Trophoblast cell (in vitro differentiated cells and primary cell): ENCODE results near the gene APOA5.

Experiments used
- DNase-seq, 2 donors: peaks; one replicate each; pipeline ENCODE4 v3.0.0-alpha.2; 2016
- H2AFZ ChIP-seq: 2 replicates; pipeline ENCODE4 v1.6.1; 2013; ENCODE audit warnings: low read length, moderate library complexity, mild to moderate bottlenecking; ENCODE audit not compliant: insufficient read depth, poor library complexity
- H2AK5ac ChIP-seq: 2 replicates; pipeline ENCODE4 v1.6.1; 2013; ENCODE audit warnings: mild to moderate bottlenecking, low read length
- H2BK120ac ChIP-seq: 2 replicates; pipeline ENCODE4 v1.6.1; 2013; ENCODE audit warnings: low read length, mild to moderate bottlenecking, moderate library complexity; ENCODE audit not compliant: insufficient read depth, poor library complexity
- H2BK12ac ChIP-seq: 2 replicates; pipeline ENCODE4 v1.6.1; 2013; ENCODE audit warnings: mild to moderate bottlenecking, low read length, moderate library complexity
- H2BK5ac ChIP-seq: 2 replicates; pipeline ENCODE4 v1.6.1; 2013; ENCODE audit warnings: low read length, low read depth, moderate library complexity, mild to moderate bottlenecking; ENCODE audit not compliant: poor library complexity
- H3K14ac ChIP-seq: 2 replicates; pipeline ENCODE4 v1.6.1; 2013; ENCODE audit warnings: mild to moderate bottlenecking, low read length
- H3K18ac ChIP-seq: 2 replicates; pipeline ENCODE4 v1.6.1; 2013; ENCODE audit warnings: mild to moderate bottlenecking, low read length
- H3K23ac ChIP-seq: 2 replicates; pipeline ENCODE4 v1.6.1; 2013; ENCODE audit warnings: low read length
- H3K27ac ChIP-seq: 2 replicates; pipeline ENCODE4 v1.5.1; 2013; ENCODE audit warnings: low read depth, mild to moderate bottlenecking, inconsistent platforms, low read length, moderate library complexity
- H3K27me3 ChIP-seq: 2 replicates; pipeline ENCODE4 v1.6.1; 2013; ENCODE audit warnings: inconsistent platforms, mild to moderate bottlenecking, low read length, moderate library complexity; ENCODE audit not compliant: insufficient read depth
- H3K36me3 ChIP-seq, 2 experiments: 1 replicate in 1 of 2; 2 replicates in 1 of 2; pipeline ENCODE4 v1.6.1; 2013; ENCODE audit warnings: low read length in 2 of 2, mild to moderate bottlenecking in 2 of 2, moderate library complexity in 1 of 2; ENCODE audit not compliant: insufficient read depth in 2 of 2, control insufficient read depth in 1 of 2
- H3K4ac ChIP-seq: 2 replicates; pipeline ENCODE4 v1.6.1; 2013; ENCODE audit warnings: low read depth, mild to moderate bottlenecking, low read length, moderate library complexity
- H3K4me1 ChIP-seq, 2 experiments: 1 replicate in 1 of 2; 2 replicates in 1 of 2; pipeline ENCODE4 v1.6.1; 2013; ENCODE audit warnings: low read length in 2 of 2, mild to moderate bottlenecking in 2 of 2, moderate library complexity in 1 of 2; ENCODE audit not compliant: insufficient read depth in 2 of 2, control insufficient read depth in 1 of 2
- H3K4me2 ChIP-seq: 2 replicates; pipeline ENCODE4 v1.6.1; 2013; ENCODE audit warnings: inconsistent platforms, mild to moderate bottlenecking, low read length, moderate library complexity
- H3K4me3 ChIP-seq: 2 replicates; pipeline ENCODE4 v1.5.1; 2013; ENCODE audit warnings: mild to moderate bottlenecking, low read depth, low read length, inconsistent platforms
- H3K79me1 ChIP-seq: one replicate; pipeline ENCODE4 v1.6.1; 2013; ENCODE audit warnings: low read length
- H3K79me2 ChIP-seq: 2 replicates; pipeline ENCODE4 v1.6.1; 2013; ENCODE audit warnings: low read length, mild to moderate bottlenecking; ENCODE audit not compliant: control insufficient read depth, insufficient read depth, poor library complexity
- H3K9ac ChIP-seq: 2 replicates; pipeline ENCODE4 v1.6.1; 2013; ENCODE audit warnings: mild to moderate bottlenecking, low read length
- H3K9me3 ChIP-seq: 2 replicates; pipeline ENCODE4 v1.6.1; 2013; ENCODE audit warnings: low read depth, mild to moderate bottlenecking, control low read depth, inconsistent platforms, low read length; ENCODE audit not compliant: insufficient read depth
- H4K12ac ChIP-seq: 2 replicates; pipeline ENCODE4 v1.6.1; 2013; ENCODE audit warnings: low read depth, mild to moderate bottlenecking, low read length, moderate library complexity
- H4K8ac ChIP-seq: 2 replicates; pipeline ENCODE4 v1.6.1; 2013; ENCODE audit warnings: low read depth, mild to moderate bottlenecking, low read length, moderate library complexity
- H4K91ac ChIP-seq: one replicate; pipeline ENCODE4 v1.6.1; 2013; ENCODE audit warnings: low read depth, mild to moderate bottlenecking, low read length, moderate library complexity
- WGBS: extraction: QIAGEN DNeasy Blood & Tissue Kit; methylation state at CpG from one replicate; pipeline ENCODE4 v1.1.7; 2013; ENCODE audit warnings: missing lambda C conversion rate; ENCODE audit not compliant: insufficient read length, insufficient coverage; ENCODE audit errors: extremely low coverage; 5-methylcytosine and 5-hydroxymethylcytosine counted together

APOA5 gene

DNA sequence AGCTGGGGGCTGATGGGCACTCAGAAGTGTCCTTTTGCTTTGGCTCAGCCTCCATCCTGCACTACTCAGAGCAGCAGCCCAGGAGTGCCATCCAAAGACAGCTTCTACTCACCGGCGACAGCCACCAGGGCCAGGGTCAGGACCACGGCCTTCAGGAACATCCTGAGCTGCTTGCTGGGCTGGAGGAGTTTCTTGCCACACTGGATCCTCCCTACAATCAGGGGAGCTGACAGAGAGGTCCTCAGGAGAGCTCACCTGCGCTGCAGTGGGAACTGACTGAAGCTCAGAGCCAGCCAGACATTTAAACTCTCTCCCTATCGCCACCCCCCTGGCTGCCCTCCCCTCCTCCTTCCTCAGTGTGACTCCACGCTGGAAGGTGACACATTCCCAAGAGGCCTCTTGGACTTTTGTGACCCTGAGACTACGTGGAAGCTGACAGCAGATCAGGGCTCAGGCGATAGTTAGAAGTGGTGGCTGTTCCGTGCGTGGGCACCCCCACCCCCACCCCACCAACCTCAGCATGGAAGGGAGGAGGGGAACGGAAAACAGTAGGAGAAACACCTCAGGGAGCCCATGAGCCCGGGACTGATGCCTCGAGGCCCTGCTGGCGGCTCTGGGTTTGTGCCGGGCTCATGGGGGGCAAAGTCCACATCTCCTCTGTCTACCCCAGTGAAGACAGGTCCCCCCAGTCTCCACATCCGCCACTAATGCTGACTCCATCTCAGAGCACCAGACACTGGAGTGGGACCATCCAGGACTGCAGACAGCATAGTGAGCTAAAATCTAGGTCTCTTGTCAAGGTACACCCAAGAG lies 31.6 kb upstream of the APOA5 start, which contains the start of gene APOA4:
TSS of gene APOA4 (minus strand) at position 274 of the 813 bp plus-strand sequence. CDS start at position 161, 113 bp downstream.
- no peaks in the 10 kb centered on the region for H3K79me2 ChIP-seq
- no peak within 1 kb of the TSS for H3K23ac ChIP-seq
- no peak within 1 kb of the TSS for H3K9ac ChIP-seq
- no peak within 1 kb of the TSS for H4K91ac ChIP-seq
- H2AFZ ChIP-seq, result no peak within 1 kb of the TSS
- no peak within 1 kb of the TSS for H3K27ac ChIP-seq
- no peak within 1 kb of the TSS for H3K4me3 ChIP-seq
- no peak within 1 kb of the TSS for H2BK120ac ChIP-seq
- H3K18ac ChIP-seq, result no peak within 1 kb of the TSS
- no peak within 1 kb of the TSS for H3K4ac ChIP-seq
- no CpG with 5 or more reads among the region's 16 CpGs for WGBS
- H3K4me1 ChIP-seq, result no peaks in the 10 kb centered on the region
- no peaks in the 10 kb centered on the region for H3K27me3 ChIP-seq
- no peak within 1 kb of the TSS for H4K12ac ChIP-seq
- no peaks in the 10 kb centered on the region for H3K36me3 ChIP-seq
- DNase-seq, result no peak
- no peak within 1 kb of the TSS for H4K8ac ChIP-seq
- H2BK5ac ChIP-seq, result no peak within 1 kb of the TSS
- no peaks in the 10 kb centered on the region for H3K79me1 ChIP-seq
- H2BK12ac ChIP-seq, result no peak within 1 kb of the TSS
- peaks cover 2% of the 10 kb centered on the region for H3K9me3 ChIP-seq
- H2AK5ac ChIP-seq, result no peak within 1 kb of the TSS
- no peak within 1 kb of the TSS for H3K14ac ChIP-seq
- H3K4me2 ChIP-seq, result no peak within 1 kb of the TSS

DNA sequence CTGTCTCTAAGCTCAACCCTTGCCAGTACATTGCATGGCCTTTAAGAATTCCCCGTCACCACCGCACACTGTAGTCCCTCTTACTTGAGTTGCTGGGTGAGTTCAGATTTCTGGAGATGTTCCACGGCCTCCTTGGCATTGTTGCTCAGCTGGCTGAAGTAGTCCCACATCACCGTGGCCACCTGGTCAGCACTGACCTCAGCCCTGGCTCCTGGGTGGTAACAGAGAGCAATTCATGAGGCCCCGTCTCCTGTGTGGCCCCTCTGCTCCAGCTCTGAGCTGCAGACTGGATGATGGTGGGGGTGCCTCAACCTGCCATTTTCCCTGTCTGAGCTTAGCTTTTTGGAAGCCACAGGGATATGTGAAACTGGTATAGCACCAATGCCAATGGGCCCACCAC lies 30.9 kb upstream of the APOA5 start:
- Histone ChIP-seq H3K9me3 (peaks cover 2% of the 10 kb centered on the region), H4K12ac (no peak overlapping the region), H4K8ac (no peak overlapping the region), H3K79me2 (no peaks in the 10 kb centered on the region), H3K27me3 (no peaks in the 10 kb centered on the region), H3K4me1 (no peaks in the 10 kb centered on the region), H3K18ac (no peak overlapping the region), H3K14ac (no peak overlapping the region), H2BK5ac (no peak overlapping the region), H3K23ac (no peak overlapping the region), H3K4ac (no peak overlapping the region), H4K91ac (no peak overlapping the region), H3K27ac (no peak overlapping the region), H3K4me2 (no peak overlapping the region), H2BK12ac (no peak overlapping the region), H3K9ac (no peak overlapping the region), H2AFZ (no peak overlapping the region), H2BK120ac (no peak overlapping the region), H3K79me1 (no peaks in the 10 kb centered on the region), H3K4me3 (no peak overlapping the region), H2AK5ac (no peak overlapping the region), H3K36me3 (no peaks in the 10 kb centered on the region)
- DNase-seq, result no peak
- no CpG with 5 or more reads among the region's 5 CpGs for WGBS

DNA sequence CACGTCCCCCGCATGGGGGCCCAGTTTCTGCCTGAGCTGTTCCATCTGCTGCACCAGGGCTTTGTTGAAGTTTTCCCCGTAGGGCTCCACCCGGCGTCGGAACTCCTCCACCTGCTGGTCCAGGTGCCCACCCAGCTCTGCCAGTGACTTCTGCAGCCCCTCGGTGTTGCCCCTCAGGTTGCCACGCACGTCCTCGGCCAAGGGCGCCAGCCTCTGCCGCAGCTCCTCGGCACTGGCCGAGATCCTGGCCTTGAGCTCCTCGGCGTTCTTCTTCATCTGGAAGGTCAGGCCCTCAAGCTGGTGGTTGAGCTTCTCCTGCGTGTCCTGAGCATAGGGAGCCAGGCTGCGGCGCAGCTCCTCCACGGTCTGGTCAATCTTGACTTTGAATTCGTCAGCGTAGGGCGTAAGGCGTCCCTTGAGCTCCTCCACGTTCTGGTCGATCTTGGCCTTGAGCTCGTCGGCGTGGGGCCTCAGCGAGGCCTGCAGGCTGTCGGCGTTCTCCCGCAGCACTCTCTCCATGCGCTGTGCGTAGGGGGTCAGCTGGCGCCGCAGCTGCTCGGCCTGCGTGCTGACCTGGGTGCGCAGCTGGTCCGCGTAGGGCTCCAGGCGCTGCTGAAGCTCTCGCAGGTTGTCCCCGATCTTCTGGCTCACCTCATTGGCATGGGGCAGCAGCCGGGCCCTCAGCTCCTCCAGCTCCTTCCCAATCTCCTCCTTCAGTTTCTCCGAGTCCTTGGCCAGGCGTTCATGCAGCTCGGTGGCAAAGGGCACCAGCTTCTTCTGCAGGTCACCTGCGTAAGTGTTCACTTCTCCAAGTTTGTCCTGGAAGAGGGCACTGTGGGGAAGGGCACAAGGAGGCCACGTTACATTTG lies 29.6 kb upstream of the APOA5 start:
- Histone ChIP-seq H2BK120ac (no peak overlapping the region), H3K36me3 (no peaks in the 10 kb centered on the region), H2BK12ac (no peak overlapping the region), H3K9ac (no peak overlapping the region), H3K27me3 (no peaks in the 10 kb centered on the region), H2AK5ac (no peak overlapping the region), H4K8ac (no peak overlapping the region), H3K4ac (no peak overlapping the region), H3K4me1 (no peaks in the 10 kb centered on the region), H4K91ac (no peak overlapping the region), H3K14ac (no peak overlapping the region), H2BK5ac (no peak overlapping the region), H3K4me2 (no peak overlapping the region), H2AFZ (no peak overlapping the region), H3K4me3 (peak overlapping the region; percentile 31), H3K23ac (no peak overlapping the region), H4K12ac (no peak overlapping the region), H3K79me1 (no peaks in the 10 kb centered on the region), H3K27ac (no peak overlapping the region), H3K18ac (no peak overlapping the region), H3K79me2 (no peaks in the 10 kb centered on the region), H3K9me3 (peaks cover 2% of the 10 kb centered on the region)
- DNase-seq, result no peak
- whole genome bisulfite sequencing, result no CpG with 5 or more reads among the region's 51 CpGs

DNA sequence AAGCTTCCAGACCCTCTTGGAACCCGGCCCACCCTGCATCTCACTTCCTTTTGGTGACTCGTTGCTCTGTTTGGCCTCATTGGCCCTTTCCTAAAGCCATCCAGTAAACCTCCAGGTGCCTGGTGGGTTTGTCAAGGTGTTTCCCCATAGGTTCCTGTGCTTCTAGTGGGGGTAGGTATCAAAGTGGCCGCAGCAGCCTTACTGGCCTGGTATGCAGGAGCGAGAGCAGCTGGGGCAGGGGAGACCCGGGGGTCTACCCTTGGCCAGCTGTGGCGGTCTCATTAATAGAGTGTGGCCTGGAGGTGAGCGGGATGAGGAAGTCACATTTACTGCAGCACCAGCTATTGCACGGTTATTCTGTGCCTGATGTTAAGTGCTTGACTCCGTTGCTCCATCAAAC lies 27.4 kb upstream of the APOA5 start:
- H3K27ac ChIP-seq, result no peak overlapping the region
- no peaks in the 10 kb centered on the region for H3K4me1 ChIP-seq
- H3K14ac ChIP-seq, result no peak overlapping the region
- no peak overlapping the region for H2BK12ac ChIP-seq
- no peak overlapping the region for H2AFZ ChIP-seq
- H3K79me1 ChIP-seq, result no peaks in the 10 kb centered on the region
- H3K36me3 ChIP-seq, result no peaks in the 10 kb centered on the region
- H3K9me3 ChIP-seq, result peaks cover 2% of the 10 kb centered on the region
- no peak overlapping the region for H2AK5ac ChIP-seq
- H4K8ac ChIP-seq, result no peak overlapping the region
- no peak overlapping the region for H3K4me2 ChIP-seq
- H4K91ac ChIP-seq, result no peak overlapping the region
- H3K23ac ChIP-seq, result no peak overlapping the region
- no peak overlapping the region for H2BK5ac ChIP-seq
- no peak for DNase-seq
- no peaks in the 10 kb centered on the region for H3K79me2 ChIP-seq
- no CpG with 5 or more reads among the region's 9 CpGs for WGBS
- no peak overlapping the region for H3K9ac ChIP-seq
- H3K18ac ChIP-seq, result no peak overlapping the region
- H3K27me3 ChIP-seq, result no peaks in the 10 kb centered on the region
- H4K12ac ChIP-seq, result no peak overlapping the region
- H3K4ac ChIP-seq, result no peak overlapping the region
- no peak overlapping the region for H2BK120ac ChIP-seq
- no peak overlapping the region for H3K4me3 ChIP-seq
